A172 (cell line): ENCODE results near the gene TXK. TPM values are rescaled to one million over a fixed set of nuclear protein-coding genes. Genes with fewer than 3 reads are reported as not detected.
A peak's percentile ranks its signal among the peaks of the same experiment; 100 is the strongest.

ENCODE experiments used
- DNase-seq: peaks from one replicate; pipeline ENCODE4 v3.0.0-alpha.2; 2015; ENCODE audit warnings: low spot score
- total RNA-seq: library from RNA; depleted of rRNA; stranded (reverse); fragments of >200 nt; shearing (Covaris generic); gene quantifications from 2 replicates; pipeline ENCODE4 v1.2.3, GENCODE V29; 2014; rRNA removed

Gene TXK
- total RNA-seq, 1 experiment from 2014 or later = not detected

DNA sequence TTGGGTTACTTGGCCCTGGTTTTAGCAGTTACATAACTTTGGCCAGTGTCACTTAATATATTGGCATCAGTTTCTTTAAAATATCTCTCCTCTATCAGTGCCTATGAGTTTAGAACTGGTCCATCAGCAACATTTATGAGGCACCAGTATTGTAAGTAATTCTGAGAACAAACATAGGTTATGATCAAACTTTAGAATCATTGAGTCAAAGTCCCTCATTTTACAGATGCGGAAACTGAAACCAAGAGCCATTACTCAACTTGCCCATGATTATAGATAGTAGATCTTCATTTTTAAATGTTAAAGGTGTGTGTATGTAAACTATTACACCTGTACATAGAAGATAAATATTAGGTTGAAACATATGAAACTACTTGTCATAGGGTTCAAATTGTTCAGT lies 113.0 kb downstream of the TXK start:
- no peak for DNase-seq

DNA sequence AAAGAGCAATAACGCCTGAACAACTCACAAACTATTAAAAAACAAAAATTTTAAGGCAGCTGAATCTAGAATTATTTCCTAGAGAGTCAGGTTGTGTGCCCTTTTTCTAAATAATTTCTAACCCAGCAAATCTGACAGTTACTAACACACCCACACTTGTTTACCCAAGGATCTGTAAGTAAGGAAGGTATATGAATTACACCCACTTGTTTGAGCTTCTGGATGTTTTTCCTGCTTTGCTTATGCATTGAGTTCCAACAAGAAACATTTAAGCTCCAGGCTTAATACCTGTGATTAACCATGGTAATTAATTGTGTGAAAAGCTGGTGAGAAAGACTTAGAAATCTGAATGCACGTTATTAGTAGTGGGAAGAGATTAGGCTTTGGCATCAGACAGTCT lies 115.9 kb downstream of the TXK start:
- DNase-seq = no peak

DNA sequence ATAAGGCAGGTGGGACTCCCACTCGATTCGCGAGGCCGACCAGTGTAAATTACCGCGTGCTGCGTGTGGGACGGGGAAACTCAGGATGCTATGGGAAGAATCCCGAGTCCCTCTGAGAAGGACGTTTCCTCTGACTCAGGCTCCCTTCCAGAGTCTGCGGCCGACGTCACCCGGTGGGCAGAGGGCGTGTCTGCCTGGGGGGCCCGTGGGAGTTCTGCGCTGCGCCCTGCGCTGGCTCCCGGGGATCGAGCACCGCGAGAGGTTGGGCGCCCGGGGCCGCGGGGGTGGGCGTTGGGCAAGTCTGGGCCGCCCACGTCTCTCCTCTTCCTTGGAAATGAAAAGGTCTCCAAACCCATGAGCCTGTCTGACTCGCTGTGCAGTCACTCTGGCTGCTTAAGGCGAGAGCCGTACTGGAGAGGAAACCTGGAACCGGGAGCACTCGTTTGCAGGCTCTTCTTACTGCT lies 116.9 kb downstream of the TXK start:
- DNase-seq = peak; percentile 33

Other genes with a start within 250 kb of the TXK start
- 5.9 and 8.7 TPM in 2 replicates for gene NFXL1, start 219.7 kb downstream of the TXK start, total RNA-seq
- gene CNGA1, start 117.6 kb downstream of the TXK start, total RNA-seq = not detected in 2 replicates
- gene NIPAL1, start 117.5 kb downstream of the TXK start, total RNA-seq = 0.29 and 0.88 TPM in 2 replicates
- gene TEC, start 135.6 kb upstream of the TXK start, total RNA-seq = not detected in 2 replicates
- gene SLAIN2, start 207.3 kb upstream of the TXK start, total RNA-seq = 38.1 and 41.7 TPM in 2 replicates